Mammary epithelial cell (primary cell): ENCODE results near the gene METTL25B.

ENCODE experiments used
- EZH2 ChIP-seq: IDR thresholded peaks from 2 replicates; pipeline ENCODE4 v1.6.1; 2012; ENCODE audit warnings: low read length, inconsistent platforms, borderline replicate concordance
- TF ChIP-seq, protein P1 (sequence below), 2 donors: IDR thresholded peaks in 1 of 2; conservative IDR thresholded peaks in 1 of 2; 2 replicates each; pipeline ENCODE4 v1.5.1; 2011 to 2012; ENCODE audit warnings: inconsistent platforms in 2 of 2, low read length in 2 of 2, mild to moderate bottlenecking in 2 of 2, control low read depth in 1 of 2, low read depth in 1 of 2; ENCODE audit not compliant: insufficient read depth in 1 of 2; ENCODE audit errors: extremely low read depth in 1 of 2

DNA sequence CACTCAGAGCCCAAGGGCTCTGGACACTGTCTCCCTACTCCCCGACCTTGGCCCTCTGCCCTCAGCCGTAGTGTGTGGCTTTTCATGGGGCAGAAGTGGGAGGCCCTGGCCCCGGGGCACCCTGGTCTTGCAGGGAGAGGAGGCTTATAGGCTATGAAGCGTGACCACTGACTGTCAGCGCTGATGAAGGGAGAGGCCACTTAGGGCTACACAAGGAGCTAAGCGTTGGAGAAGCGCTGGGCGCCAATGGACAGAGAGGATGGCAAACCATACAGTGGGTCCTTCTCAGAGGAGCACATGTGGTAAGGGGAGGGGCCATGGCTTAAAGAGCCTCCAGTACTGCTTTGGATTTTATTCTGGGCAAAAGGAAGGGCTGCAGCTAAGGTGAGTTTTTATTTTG, 30.8 kb upstream of the METTL25B start:
- TF ChIP-seq, protein P1, sequence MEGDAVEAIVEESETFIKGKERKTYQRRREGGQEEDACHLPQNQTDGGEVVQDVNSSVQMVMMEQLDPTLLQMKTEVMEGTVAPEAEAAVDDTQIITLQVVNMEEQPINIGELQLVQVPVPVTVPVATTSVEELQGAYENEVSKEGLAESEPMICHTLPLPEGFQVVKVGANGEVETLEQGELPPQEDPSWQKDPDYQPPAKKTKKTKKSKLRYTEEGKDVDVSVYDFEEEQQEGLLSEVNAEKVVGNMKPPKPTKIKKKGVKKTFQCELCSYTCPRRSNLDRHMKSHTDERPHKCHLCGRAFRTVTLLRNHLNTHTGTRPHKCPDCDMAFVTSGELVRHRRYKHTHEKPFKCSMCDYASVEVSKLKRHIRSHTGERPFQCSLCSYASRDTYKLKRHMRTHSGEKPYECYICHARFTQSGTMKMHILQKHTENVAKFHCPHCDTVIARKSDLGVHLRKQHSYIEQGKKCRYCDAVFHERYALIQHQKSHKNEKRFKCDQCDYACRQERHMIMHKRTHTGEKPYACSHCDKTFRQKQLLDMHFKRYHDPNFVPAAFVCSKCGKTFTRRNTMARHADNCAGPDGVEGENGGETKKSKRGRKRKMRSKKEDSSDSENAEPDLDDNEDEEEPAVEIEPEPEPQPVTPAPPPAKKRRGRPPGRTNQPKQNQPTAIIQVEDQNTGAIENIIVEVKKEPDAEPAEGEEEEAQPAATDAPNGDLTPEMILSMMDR (conservative IDR thresholded peaks at IDR 0.05 in 1 of 2, IDR thresholded peaks at IDR 0.05 in 1 of 2; ENCODE audit: extremely low read depth in 1 of 2, insufficient read depth in 1 of 2, low read depth in 1 of 2, low read length in 2 of 2), result no peak
- no peak for TF ChIP-seq EZH2
